ENCODE measurements around the gene GOLGA6C.
A peak's percentile ranks its signal among the peaks of the same experiment; 100 is the strongest.
"Not testable (repeated sequence)": the region's sequence is repeated elsewhere in the genome, so short reads cannot be mapped to it uniquely, and the experiment has no call there.

The GOLGA6C gene

GRCh38 chr15:75228787-75229186 is 29.3 kb upstream of the GOLGA6C start:
- DNase-seq = no peak

DNA sequence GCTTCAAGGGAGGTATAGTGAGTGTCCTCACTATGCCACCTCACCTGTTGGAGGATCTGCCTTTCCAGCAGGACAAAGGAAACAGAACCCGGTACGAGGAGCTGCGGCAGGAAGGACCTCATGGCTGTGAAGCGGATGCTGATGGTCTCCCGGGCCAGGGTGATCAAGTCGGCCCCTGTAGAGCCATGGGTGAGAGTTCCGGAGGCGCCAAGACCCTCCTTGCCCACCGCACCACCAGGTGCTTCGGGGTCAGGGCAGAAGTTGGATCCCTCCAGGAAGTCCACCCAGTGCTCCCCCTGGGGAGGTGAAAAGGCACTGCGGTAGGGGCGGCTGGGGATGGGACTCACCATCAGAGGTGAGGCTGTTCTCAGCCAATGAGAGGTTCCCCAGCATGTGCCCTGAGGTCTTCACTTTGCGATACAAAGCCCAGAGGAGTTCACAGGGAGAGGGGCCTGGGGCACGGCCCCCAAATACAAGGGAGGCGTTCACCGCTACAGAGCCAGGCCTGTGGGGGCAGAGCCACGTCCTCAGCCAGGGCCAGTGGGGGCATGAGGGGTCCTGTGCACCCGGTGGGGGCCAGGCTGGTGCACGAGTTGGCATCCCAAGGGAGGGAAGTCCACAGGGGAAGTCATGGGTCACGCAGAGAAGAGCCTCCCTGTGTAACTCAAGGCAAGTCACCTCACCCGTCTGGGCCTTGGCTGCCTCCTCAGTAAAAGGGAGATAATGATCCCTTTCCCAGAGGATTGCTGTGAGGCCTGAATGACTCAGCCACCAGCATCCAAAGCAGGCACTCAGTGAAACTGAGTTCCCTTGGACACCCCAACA is 28.7 kb upstream of the GOLGA6C start:
- DNase-seq = no peak

DNA sequence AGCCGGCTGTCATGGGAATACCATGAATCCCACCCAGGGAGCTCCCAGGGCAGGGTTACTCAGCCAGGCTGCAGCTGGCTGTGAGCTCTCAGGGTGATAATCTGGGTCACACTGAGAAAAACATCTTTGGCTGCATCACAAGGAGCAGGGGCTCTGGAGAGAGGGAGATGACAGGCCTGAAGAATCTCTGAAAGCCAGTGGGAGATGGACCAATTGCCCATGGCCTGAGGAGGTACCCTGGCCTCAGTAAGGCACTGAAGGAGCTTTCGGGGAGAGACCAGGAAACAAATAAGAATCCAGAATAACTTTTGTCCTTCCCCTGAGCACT is 28.2 kb upstream of the GOLGA6C start:
- DNase-seq = no peak

DNA sequence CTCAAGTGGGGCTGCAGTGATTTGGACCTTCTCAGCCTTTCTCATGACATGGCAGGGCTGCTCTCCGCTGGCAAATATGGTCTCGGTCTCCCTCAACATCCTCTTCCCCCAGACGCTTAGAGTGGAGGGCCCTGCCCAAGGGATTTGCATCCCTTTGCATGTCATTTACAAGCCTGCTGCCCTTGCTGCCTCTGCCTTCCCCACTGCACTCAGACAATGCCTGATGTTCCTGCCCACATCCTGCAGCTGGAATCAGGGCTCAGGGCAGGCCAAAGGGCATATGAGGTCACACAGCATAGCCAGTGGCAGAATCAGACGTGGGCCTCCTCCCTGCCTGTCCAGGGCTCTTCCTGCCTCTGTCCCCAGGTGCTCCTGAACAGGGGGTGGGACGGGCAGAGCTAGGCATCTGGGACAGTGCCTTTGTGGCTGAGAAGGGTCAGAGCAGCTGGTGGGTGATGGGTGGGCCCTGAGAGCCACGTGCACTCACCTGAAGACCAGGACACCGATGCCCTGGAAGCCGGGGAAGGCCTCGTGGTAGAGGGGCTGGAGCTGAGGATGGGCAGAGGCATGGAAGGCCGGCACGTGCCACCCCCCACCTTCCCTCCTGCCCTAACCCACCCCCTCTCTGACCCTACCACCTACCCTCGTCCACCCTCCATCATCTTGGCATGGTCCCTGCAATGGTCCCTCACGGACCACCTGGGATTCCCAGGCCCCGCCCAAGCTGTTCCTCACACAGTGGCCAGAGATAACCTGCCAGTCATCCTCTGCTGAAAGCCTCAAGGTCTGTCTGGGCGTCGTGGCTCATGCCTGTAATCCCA is 27.4 kb upstream of the GOLGA6C start:
- DNase-seq = peak; percentile 61

DNA sequence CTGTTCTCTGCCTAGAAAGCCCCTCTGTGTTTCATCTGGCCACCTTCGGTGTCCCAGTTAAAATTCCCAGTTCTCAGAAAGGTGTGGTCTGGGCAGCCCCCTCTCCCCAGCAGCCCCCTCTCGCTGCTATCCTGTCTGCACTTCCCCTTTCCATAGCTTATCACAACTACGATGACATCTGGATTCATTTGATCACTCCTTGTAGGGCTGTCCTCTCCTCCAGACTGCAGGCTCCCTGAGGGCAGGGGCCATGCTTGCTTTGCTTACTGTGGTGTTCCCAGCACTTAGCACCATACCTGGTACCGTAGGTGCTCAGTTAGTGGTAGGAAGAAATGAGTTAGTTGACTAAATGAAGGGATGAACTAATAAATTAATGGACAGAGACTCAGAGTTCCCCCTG is 26.3 kb upstream of the GOLGA6C start:
- DNase-seq = no peak

DNA sequence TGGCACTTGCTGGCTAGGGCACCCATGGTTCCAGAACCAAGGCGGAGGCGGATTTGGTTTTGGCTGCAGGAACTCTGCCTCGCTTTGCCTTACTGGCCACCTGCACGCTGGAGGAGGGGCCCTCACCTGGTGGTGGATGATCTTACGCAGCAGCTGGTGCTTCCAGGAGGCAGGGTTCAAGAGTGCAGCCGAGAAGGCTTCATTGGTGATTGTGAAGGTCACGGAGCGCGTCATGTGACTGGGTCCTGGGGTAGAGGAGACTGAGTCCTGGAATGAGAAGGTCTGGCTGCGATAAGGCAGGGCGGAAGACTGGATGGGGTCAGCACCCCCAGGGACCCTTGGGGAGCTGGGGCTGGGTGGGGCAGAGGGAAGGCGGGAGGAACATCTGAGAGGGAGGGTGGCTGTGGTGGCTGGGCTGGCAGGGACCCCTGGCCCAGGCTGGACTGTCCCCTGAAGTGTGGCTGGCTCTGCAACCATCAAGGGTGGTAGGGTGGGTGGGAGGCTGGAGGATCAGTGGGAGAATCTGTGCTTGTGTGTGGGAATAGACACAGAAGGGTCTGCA is 25.8 kb upstream of the GOLGA6C start:
- DNase-seq = no peak

GRCh38 chr15:75232826-75233503 is 25.2 kb upstream of the GOLGA6C start:
- no peak for DNase-seq

- no peak for DNase-seq
Observed at GRCh38 chr15:75233504-75234190, 24.5 kb upstream of the GOLGA6C start.

- DNase-seq = no peak
Observed at GRCh38 chr15:75234191-75234810, 23.8 kb upstream of the GOLGA6C start.

DNA sequence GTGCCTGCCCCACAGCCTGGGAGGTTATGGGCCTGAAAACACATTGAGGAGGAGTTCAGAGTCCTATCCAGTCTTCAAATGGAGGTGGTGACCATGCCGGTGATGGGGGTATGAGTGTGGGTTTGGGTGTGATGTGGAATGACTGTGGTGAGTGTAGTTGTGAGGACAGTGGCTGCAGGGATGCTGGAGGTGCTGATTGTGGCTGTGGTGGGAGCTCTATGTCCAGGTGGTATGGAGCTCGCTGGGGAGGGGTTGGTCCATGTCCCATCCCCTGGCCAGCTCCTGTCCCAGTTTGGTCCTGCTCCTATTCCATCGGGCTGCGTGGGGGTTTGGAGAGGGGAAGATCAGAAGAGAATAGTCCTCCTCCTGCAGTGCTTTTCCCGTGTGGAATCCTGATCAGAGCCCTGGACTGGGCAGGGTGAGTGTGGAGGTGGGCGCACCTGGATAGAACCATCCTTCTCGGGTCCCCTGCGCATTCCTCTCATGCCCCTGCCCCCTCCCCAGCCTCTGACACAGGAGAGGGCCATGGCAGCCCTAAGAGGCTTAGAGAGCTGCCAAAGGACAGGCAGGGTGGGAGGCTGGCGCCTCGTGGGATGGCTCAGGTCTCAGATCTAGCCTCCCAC is 23.0 kb upstream of the GOLGA6C start:
- DNase-seq = no peak

DNA sequence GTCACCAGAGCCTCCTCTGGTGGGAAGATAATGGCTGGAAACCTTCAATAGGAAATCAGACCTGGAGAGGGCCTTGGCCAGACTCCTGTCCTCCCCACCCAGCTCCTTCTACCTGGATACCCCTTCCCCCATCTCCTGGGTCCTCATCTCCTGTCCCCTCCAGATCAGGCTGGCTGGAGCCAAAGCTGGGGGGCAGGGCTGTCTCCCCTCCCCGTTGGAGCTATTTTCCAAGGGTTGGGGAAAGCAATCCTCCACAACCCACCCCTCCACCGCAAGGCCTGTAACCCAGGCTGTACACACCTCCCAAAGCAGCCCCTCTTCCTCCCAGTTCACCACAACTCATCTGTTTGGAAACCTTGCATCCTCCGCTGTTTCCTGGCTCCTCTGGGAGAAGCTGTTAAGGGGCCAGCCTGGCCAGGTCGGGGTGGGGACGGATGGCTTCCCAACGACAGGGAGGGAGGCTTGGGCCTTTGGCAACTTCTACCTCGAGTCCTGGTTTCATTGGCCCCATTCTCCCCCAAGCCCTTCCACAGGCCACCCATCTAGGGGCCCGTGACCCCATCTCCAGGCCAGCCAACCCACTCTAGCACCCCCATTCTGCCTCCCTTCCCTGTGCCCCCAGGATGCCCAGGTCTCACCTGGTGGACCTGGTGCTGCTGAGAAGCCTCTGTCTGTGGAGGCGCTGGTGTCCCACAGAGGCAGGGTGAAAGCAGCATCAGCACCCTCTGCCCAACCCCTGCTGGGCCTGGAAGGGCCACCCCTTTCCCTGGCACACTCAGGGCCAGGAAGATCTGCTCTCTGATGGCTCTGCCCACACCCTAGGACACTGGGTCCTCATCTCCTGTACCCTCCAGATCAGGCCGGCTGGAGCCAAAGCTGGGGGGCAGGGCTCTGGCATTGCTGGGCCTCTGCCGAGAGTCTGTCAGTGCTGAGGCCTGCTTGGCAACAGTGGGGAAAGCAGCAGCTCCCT is 22.1 kb upstream of the GOLGA6C start:
- peak; percentile 10 for DNase-seq

GRCh38 chr15:75237316-75237982 is 20.7 kb upstream of the GOLGA6C start:
- no peak for DNase-seq

DNA sequence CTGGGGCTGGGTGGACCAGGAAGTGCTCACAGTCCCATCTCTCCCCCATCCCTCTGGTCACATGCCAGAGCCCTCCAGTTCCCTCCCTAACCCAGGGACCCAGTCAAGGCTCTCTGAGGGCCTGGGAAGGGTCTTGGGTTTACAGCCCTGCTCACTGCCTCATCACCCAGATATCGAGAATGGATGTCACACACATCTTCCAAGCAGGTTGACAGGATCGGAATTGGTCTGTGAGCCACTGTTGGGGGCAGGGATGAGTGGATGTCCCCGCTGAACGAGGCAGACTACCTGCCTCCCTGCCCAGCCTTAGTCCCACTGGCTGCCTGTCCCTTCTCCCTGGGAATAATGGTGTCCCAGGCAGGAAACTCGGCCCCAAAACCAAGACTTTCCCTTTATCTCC is 20.0 kb upstream of the GOLGA6C start:
- no peak for DNase-seq

GRCh38 chr15:75245741-75246140 is 12.4 kb upstream of the GOLGA6C start:
- not testable (repeated sequence) for DNase-seq

GRCh38 chr15:75248991-75249390 is 9.1 kb upstream of the GOLGA6C start:
- DNase-seq = not testable (repeated sequence)

- no peak for DNase-seq
Observed at GRCh38 chr15:75249726-75250125, 8.4 kb upstream of the GOLGA6C start.

DNA sequence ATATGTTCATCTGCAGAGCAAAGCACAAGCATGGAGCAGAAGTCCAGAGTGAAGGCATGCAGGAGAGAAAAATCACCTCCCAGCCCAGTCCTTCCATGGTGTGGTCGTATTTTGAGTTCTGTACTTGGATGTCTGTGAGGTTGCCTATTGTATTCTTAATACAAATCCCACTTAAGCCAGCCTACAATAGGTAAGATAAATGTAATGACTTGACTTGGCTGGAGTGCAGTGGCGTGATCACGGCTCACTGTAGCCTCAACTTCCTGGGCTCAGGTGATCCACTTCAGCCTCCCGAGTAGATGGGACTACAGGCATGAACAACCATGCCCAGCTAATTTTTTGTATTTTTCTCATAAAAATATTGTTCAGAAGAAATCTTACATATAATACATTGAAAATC is 6.8 kb upstream of the GOLGA6C start:
- DNase-seq = not testable (repeated sequence)

DNA sequence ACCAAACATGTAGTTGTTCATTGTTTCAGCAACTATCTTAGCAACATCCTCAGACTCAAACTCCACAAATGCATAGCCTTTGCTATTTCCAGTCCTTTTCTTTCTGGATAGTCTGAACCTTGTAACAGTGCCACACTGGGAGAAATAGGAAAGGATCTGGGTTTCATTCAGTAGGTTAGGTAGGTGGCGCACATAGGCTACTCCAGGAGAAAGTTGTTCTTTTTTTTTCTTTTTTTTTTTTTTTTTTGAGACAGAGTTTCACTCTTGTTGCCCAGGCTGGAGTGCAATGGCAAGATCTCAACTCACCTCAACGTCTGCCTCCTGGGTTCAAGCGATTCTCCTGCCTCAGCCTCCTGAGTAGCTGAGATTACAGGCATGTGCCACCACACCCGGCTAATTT is 5.8 kb upstream of the GOLGA6C start:
- DNase-seq = peak; percentile 20

- DNase-seq = not testable (repeated sequence)
Observed at GRCh38 chr15:75258620-75259343, 648 bp downstream of the GOLGA6C start.
